C4-2B (cell line): ENCODE data around the gene BRICD5.
"Not testable (repeated sequence)": the region's sequence is repeated elsewhere in the genome, so short reads cannot be mapped to it uniquely, and the experiment has no call there.

Experiments used
- H3K27ac ChIP-seq: fragments of 450-650 bp; 2 replicates; pipeline ENCODE4 v1.5.1; 2017
- CTCF ChIP-seq: fragments of 450-650 bp; conservative IDR thresholded peaks from 2 replicates; pipeline ENCODE4 v1.5.1; 2017; ENCODE audit warnings: mild to moderate bottlenecking
- ZFX ChIP-seq: fragments of 450-650 bp; IDR thresholded peaks from 2 replicates; pipeline ENCODE4 v1.6.1; 2017

BRICD5 gene

GRCh38 chr16:2243031-2243528 lies 32.4 kb upstream of the BRICD5 start:
- TF ChIP-seq ZFX, result no peak
- no peak for TF ChIP-seq CTCF

GRCh38 chr16:2242598-2242997 lies 31.9 kb upstream of the BRICD5 start:
- TF ChIP-seq CTCF (no peak), ZFX (no peak)

More at GRCh38 chr16:2243031-2243528, 32.4 kb upstream of the BRICD5 start:
- H3K27ac ChIP-seq, result no peak overlapping the region

GRCh38 chr16:2240331-2240730 lies 29.7 kb upstream of the BRICD5 start:
- not testable (repeated sequence) for H3K27ac ChIP-seq

More at GRCh38 chr16:2242598-2242997, 31.9 kb upstream of the BRICD5 start:
- no peak overlapping the region for H3K27ac ChIP-seq

- TF ChIP-seq ZFX (no peak), CTCF (no peak)
- no peak overlapping the region for H3K27ac ChIP-seq
Measured at GRCh38 chr16:2238838-2239675, 28.4 kb upstream of the BRICD5 start.

GRCh38 chr16:2238150-2238837 lies 27.6 kb upstream of the BRICD5 start:
- no peak overlapping the region for H3K27ac ChIP-seq
- TF ChIP-seq CTCF (no peak), ZFX (no peak)

- TF ChIP-seq CTCF (no peak), ZFX (no peak)
Measured at GRCh38 chr16:2237493-2238149, 27.0 kb upstream of the BRICD5 start.

GRCh38 chr16:2237102-2237482 lies 26.4 kb upstream of the BRICD5 start:
- no peak overlapping the region for H3K27ac ChIP-seq
- TF ChIP-seq CTCF, result no peak
- TF ChIP-seq ZFX, result no peak

More at GRCh38 chr16:2237493-2238149, 27.0 kb upstream of the BRICD5 start:
- H3K27ac ChIP-seq, result no peak overlapping the region
